Stimulated activated CD8-positive, alpha-beta memory T cell treated with anti-CD3 and anti-CD28 coated beads, Interleukin-7, amount 100 ng/mL, for 1 hour (primary cell): ENCODE results near the gene RTN4RL2.
"Not testable (repeated sequence)": the region's sequence is repeated elsewhere in the genome, so short reads cannot be mapped to it uniquely, and the experiment has no call there.

ENCODE experiments used
- DNase-seq, 2 donors: peaks; one replicate each; pipeline ENCODE4 v3.0.0-alpha.2; 2020; ENCODE audit warnings: low read depth in 2 of 2

RTN4RL2 gene

GRCh38 chr11:57432714-57433163 lies 27.6 kb upstream of the RTN4RL2 start:
- DNase-seq = no peak

GRCh38 chr11:57434640-57435546 lies 25.4 kb upstream of the RTN4RL2 start:
- no peak for DNase-seq

- DNase-seq = no peak
Observed at GRCh38 chr11:57436031-57436430, 24.3 kb upstream of the RTN4RL2 start.

- DNase-seq = no peak
Observed at GRCh38 chr11:57438345-57439285, 21.7 kb upstream of the RTN4RL2 start.

GRCh38 chr11:57439786-57440185 lies 20.5 kb upstream of the RTN4RL2 start:
- DNase-seq = no peak

- DNase-seq = no peak
Observed at GRCh38 chr11:57440744-57441414, 19.4 kb upstream of the RTN4RL2 start.

GRCh38 chr11:57444362-57445121 lies 15.8 kb upstream of the RTN4RL2 start:
- no peak for DNase-seq

GRCh38 chr11:57445122-57445394 lies 15.3 kb upstream of the RTN4RL2 start:
- not testable (repeated sequence) for DNase-seq

GRCh38 chr11:57446055-57446454 lies 14.3 kb upstream of the RTN4RL2 start:
- no peak for DNase-seq

- DNase-seq = no peak
Observed at GRCh38 chr11:57453543-57454177, 6.7 kb upstream of the RTN4RL2 start.

- DNase-seq = peak; percentile 49 to 53
Observed at GRCh38 chr11:57456960-57457642, 3.2 kb upstream of the RTN4RL2 start.

- no peak for DNase-seq
Observed at GRCh38 chr11:57457643-57458023, 2.7 kb upstream of the RTN4RL2 start.

GRCh38 chr11:57458060-57458409 lies 2.3 kb upstream of the RTN4RL2 start:
- no peak for DNase-seq

GRCh38 chr11:57458410-57459163 lies 1.7 kb upstream of the RTN4RL2 start:
- no peak for DNase-seq

GRCh38 chr11:57459164-57460021 lies 935 bp upstream of the RTN4RL2 start:
- no peak for DNase-seq

- DNase-seq = no peak
Observed at GRCh38 chr11:57460758-57461749, 726 bp downstream of the RTN4RL2 start.

GRCh38 chr11:57461841-57462489 lies 1.6 kb downstream of the RTN4RL2 start:
- DNase-seq = no peak
